Medulla oblongata (tissue), 1 donor: ENCODE measurements around the gene MATK.
"Not testable (repeated sequence)": the region's sequence is repeated elsewhere in the genome, so short reads cannot be mapped to it uniquely, and the experiment has no call there.

Experiments used
- DNase-seq: peaks from one replicate; pipeline ENCODE4 v3.0.0-alpha.2; 2015; ENCODE audit errors: extremely low spot score

MATK gene

GRCh38 chr19:3816148-3816547 is 30.0 kb upstream of the MATK start:
- not testable (repeated sequence) for DNase-seq

GRCh38 chr19:3814648-3815047 is 28.5 kb upstream of the MATK start:
- DNase-seq: no peak

- no peak for DNase-seq
Measured at GRCh38 chr19:3813473-3814392, 27.6 kb upstream of the MATK start.

- DNase-seq: no peak
Measured at GRCh38 chr19:3810708-3811355, 24.7 kb upstream of the MATK start.

GRCh38 chr19:3809881-3810707 is 23.9 kb upstream of the MATK start:
- no peak for DNase-seq

- DNase-seq: no peak
Measured at GRCh38 chr19:3808420-3809143, 22.4 kb upstream of the MATK start.

GRCh38 chr19:3807574-3808354 is 21.6 kb upstream of the MATK start:
- DNase-seq: no peak

- no peak for DNase-seq
Measured at GRCh38 chr19:3807131-3807480, 20.9 kb upstream of the MATK start.

- no peak for DNase-seq
Measured at GRCh38 chr19:3805859-3806258, 19.7 kb upstream of the MATK start.

GRCh38 chr19:3804429-3804828 is 18.2 kb upstream of the MATK start:
- no peak for DNase-seq

- no peak for DNase-seq
Measured at GRCh38 chr19:3803986-3804385, 17.8 kb upstream of the MATK start.

GRCh38 chr19:3803114-3803888 is 17.1 kb upstream of the MATK start:
- no peak for DNase-seq

- peak; percentile 5 for DNase-seq
Measured at GRCh38 chr19:3801412-3802096, 15.4 kb upstream of the MATK start.

- DNase-seq: no peak
Measured at GRCh38 chr19:3800996-3801395, 14.8 kb upstream of the MATK start.

- no peak for DNase-seq
Measured at GRCh38 chr19:3798137-3798536, 12.0 kb upstream of the MATK start.

GRCh38 chr19:3796358-3796757 is 10.2 kb upstream of the MATK start:
- no peak for DNase-seq

- no peak for DNase-seq
Measured at GRCh38 chr19:3793799-3794198, 7.6 kb upstream of the MATK start.

GRCh38 chr19:3792114-3792513 is 5.9 kb upstream of the MATK start:
- no peak for DNase-seq

GRCh38 chr19:3790941-3791340 is 4.8 kb upstream of the MATK start:
- DNase-seq: no peak
